K562 (cell line): ENCODE results near the gene PPP6R3. TPM values are rescaled to one million over a fixed set of nuclear protein-coding genes. Genes with fewer than 3 reads are reported as not detected.

Experiments
- ATAC-seq: fragments of 200-7000 bp; cut with Tn5 transposase; 3 replicates; pipeline ENCODE4 v1.9.1; 2020; ENCODE audit warnings: moderate library complexity
- BruUV-seq: library from RNA; stranded (reverse); fragments of 400-500 nt; replicated peaks from 2 replicates; lab custom pipeline; 2021; lab: Mats Ljungman, UMichigan
- CTCF ChIA-PET: fragments of 300-600 bp; formaldehyde crosslinking; extraction: SDS; loops from one replicate; lab custom pipeline; 2021; ENCODE audit warnings: low intra/inter-chr PET ratio; lab: Yijun Ruan, JAX
- POLR2A ChIA-PET: fragments of 300-600, 350-650 bp; sonication (Branson Sonifier 250); formaldehyde crosslinking; extraction: SDS; loops from one replicate; lab custom pipeline; 2021; ENCODE audit warnings: antibody characterized with exemption, inconsistent platforms; lab: Yijun Ruan, JAX
- DNase-seq, 4 experiments: peaks; one replicate each; pipeline versions ENCODE4 v3.0.0 to v3.0.0-alpha.2; 2011 to 2018; ENCODE audit warnings: low spot score in 3 of 4, mixed read lengths in 3 of 4; ENCODE audit errors: extremely low read depth in 1 of 4
- FAIRE-seq: peaks from 2 replicates; lab custom pipeline; 2011; peaks lifted over from hg19 to GRCh38; lab: Jason Lieb, UNC
- H2AFZ ChIP-seq: 2 replicates; pipeline ENCODE4 v1.6.0; 2011; ENCODE audit warnings: low read depth, low read length, control low read depth, inconsistent platforms
- H3K27ac ChIP-seq: fragments of 200-600 bp; 3 replicates; pipeline ENCODE4 v1.8.0; 2011; ENCODE audit warnings: low read depth, mild to moderate bottlenecking, control low read depth, inconsistent platforms, low read length, moderate library complexity, mixed read lengths; ENCODE audit errors: extremely low read depth
- H3K27me3 ChIP-seq, 2 experiments: fragments of 300-600 bp in 1 of 2; 2 replicates in 1 of 2; 3 replicates in 1 of 2; pipeline versions ENCODE4 v1.6.0 to v1.8.0; 2011; ENCODE audit warnings: inconsistent platforms in 2 of 2, low read length in 2 of 2, mild to moderate bottlenecking in 1 of 2, mixed read lengths in 1 of 2, moderate library complexity in 1 of 2; ENCODE audit not compliant: control insufficient read depth in 2 of 2, insufficient read depth in 2 of 2
- H3K36me3 ChIP-seq: fragments of 300-600 bp; 3 replicates; pipeline ENCODE4 v1.8.0; 2011; ENCODE audit warnings: mild to moderate bottlenecking, low read length, inconsistent platforms; ENCODE audit not compliant: control insufficient read depth, insufficient read depth
- H3K4me1 ChIP-seq, 2 experiments: fragments of 200-600 bp in 1 of 2; replicated peaks in 1 of 2; 2 replicates in 1 of 2; 3 replicates in 1 of 2; pipeline versions ENCODE4 v1.5.1 to v1.8.0; 2011; ENCODE audit warnings: inconsistent platforms in 2 of 2, low read length in 2 of 2, mild to moderate bottlenecking in 1 of 2, mixed read lengths in 1 of 2, moderate library complexity in 1 of 2; ENCODE audit not compliant: control insufficient read depth in 2 of 2, insufficient read depth in 2 of 2
- H3K4me2 ChIP-seq: 2 replicates; pipeline ENCODE4 v1.6.1; 2011; ENCODE audit warnings: low read length, control low read depth, inconsistent platforms, mixed read lengths; ENCODE audit not compliant: insufficient read depth
- H3K4me3 ChIP-seq: fragments of 200-600 bp; sonication (generic), shearing (Covaris generic); 2 replicates; pipeline ENCODE4 v1.5.1; 2016; ENCODE audit warnings: control low read depth, inconsistent platforms
- H3K79me2 ChIP-seq: fragments of 200-600 bp; 3 replicates; pipeline ENCODE4 v1.8.0; 2011; ENCODE audit warnings: low read length, inconsistent platforms; ENCODE audit not compliant: control insufficient read depth, insufficient read depth
- H3K9ac ChIP-seq, 2 experiments: 2 replicates each; pipeline versions ENCODE4 v1.6.0 to v1.6.1; 2011; ENCODE audit warnings: low read depth in 2 of 2, low read length in 2 of 2, control low read depth in 1 of 2, inconsistent platforms in 1 of 2, mild to moderate bottlenecking in 1 of 2, mixed read lengths in 1 of 2; ENCODE audit not compliant: insufficient read depth in 1 of 2
- H3K9me1 ChIP-seq: one replicate; pipeline ENCODE4 v1.6.0; 2011; ENCODE audit warnings: inconsistent platforms, mild to moderate bottlenecking, low read length, moderate library complexity; ENCODE audit not compliant: control insufficient read depth, insufficient read depth
- H3K9me3 ChIP-seq: replicated peaks from 2 replicates; pipeline ENCODE4 v1.5.1; 2011; ENCODE audit warnings: low read depth, low read length, inconsistent platforms; ENCODE audit not compliant: control insufficient read depth, insufficient read depth
- H4K20me1 ChIP-seq: replicated peaks from 2 replicates; pipeline ENCODE4 v1.6.1; 2011; ENCODE audit warnings: low read length, inconsistent platforms, mixed read lengths; ENCODE audit not compliant: control insufficient read depth, insufficient read depth
- BCOR ChIP-seq: fragments of 450-650 bp; IDR thresholded peaks from 2 replicates; pipeline ENCODE4 v1.6.1; 2016
- CBFA2T2 ChIP-seq: fragments of 450-650 bp; conservative IDR thresholded peaks from 2 replicates; pipeline ENCODE4 v1.6.1; 2017; ENCODE audit warnings: mild to moderate bottlenecking
- DNMT1 ChIP-seq: fragments of 450-650 bp; IDR thresholded peaks from 2 replicates; pipeline ENCODE4 v1.6.1; 2016; ENCODE audit warnings: antibody characterized with exemption, mild to moderate bottlenecking
- E2F3 ChIP-seq: fragments of 250-450 bp; sonication (Bioruptor Pico); IDR thresholded peaks from 2 replicates; pipeline ENCODE4 v1.4.0; 2020; ENCODE audit warnings: mild to moderate bottlenecking
- GABPA ChIP-seq: fragments of 200-800 bp; sonication (Bioruptor generic); conservative IDR thresholded peaks from 2 replicates; pipeline ENCODE4 v1.6.1; 2016; ENCODE audit warnings: low read depth, missing genetic modification characterization, missing compliant biosample characterization
- IFI16 ChIP-seq: fragments of 250-450 bp; sonication (Bioruptor Pico); IDR thresholded peaks from 2 replicates; pipeline ENCODE4 v2.1.2; 2022; ENCODE audit warnings: mild to moderate bottlenecking, inconsistent platforms
- KDM4B ChIP-seq, 2 experiments: fragments of 450-650 bp in 1 of 2; sonication (generic) in 1 of 2; IDR thresholded peaks; 2 replicates each; pipeline ENCODE4 v1.6.1; 2016 to 2017; ENCODE audit warnings: borderline replicate concordance in 2 of 2, antibody characterized with exemption in 1 of 2, low read depth in 1 of 2, mild to moderate bottlenecking in 1 of 2
- MTA1 ChIP-seq: fragments of 450-650 bp; IDR thresholded peaks from 2 replicates; pipeline ENCODE4 v1.6.1; 2017; ENCODE audit warnings: borderline replicate concordance
- POLR2AphosphoS2 ChIP-seq: IDR thresholded peaks from 2 replicates; pipeline ENCODE4 v1.6.1; 2012; ENCODE audit warnings: low read length, improper control_type of control experiment
- SIRT6 ChIP-seq: IDR thresholded peaks from one replicate; pipeline ENCODE4 v1.6.1; 2012; ENCODE audit warnings: low read depth, mild to moderate bottlenecking, control low read depth, inconsistent platforms, low read length, moderate library complexity
- SREBF2 ChIP-seq: sonication (generic); formaldehyde crosslinking; IDR thresholded peaks from 2 replicates; pipeline ENCODE4 v1.4.0; 2020; ENCODE audit warnings: mild to moderate bottlenecking, missing genetic modification reagents
- ZNF395 ChIP-seq: fragments of 200-800 bp; sonication (Bioruptor generic); IDR thresholded peaks from 2 replicates; pipeline ENCODE4 v1.6.1; 2017; ENCODE audit warnings: missing genetic modification characterization, missing compliant biosample characterization
- ZNF407 ChIP-seq: fragments of 450-650 bp; IDR thresholded peaks from 2 replicates; pipeline ENCODE4 v1.6.1; 2016; ENCODE audit warnings: low read depth
- WGBS: fragments of 100-300 bp; shearing (Covaris generic); methylation state at CpG from one replicate; pipeline ENCODE4 v1.1.6; 2016; ENCODE audit warnings: low coverage, mixed read lengths; ENCODE audit not compliant: insufficient coverage; ENCODE audit errors: missing lambda C conversion rate; 5-methylcytosine and 5-hydroxymethylcytosine counted together
- in situ Hi-C: fragments of 300-500 bp; cut with MboI; formaldehyde crosslinking; loops from 4 replicates; pipeline ENCODE4 v1.15.0; 2018; ENCODE audit warnings: inconsistent platforms, mixed read lengths
- intact Hi-C: fragments of 100-400 bp; cut with micrococcal nuclease; formaldehyde crosslinking; loops from 2 replicates; pipeline ENCODE4 v1.14.2; 2022
- polyA plus RNA-seq, 8 experiments: library from polyadenylated mRNA; depleted of rRNA in 4 of 8; stranded (reverse) in 5 of 8; unstranded in 3 of 8; fragments of >200 nt; fragmentation: Nextera tagmentation in 2 of 8; fragmentation: Illumina TruSeq in 1 of 8; extraction: Ambion mirVana in 2 of 8; extraction: Trizol in 1 of 8; gene quantifications; 2 replicates each; pipeline versions ENCODE4 v1.2.1 to v1.2.3, GENCODE V29; 2011 to 2014; ENCODE audit warnings: inconsistent platforms in 1 of 8, missing spikeins in 1 of 8
- total RNA-seq, 7 experiments: library from RNA; depleted of rRNA in 6 of 7; stranded (reverse); fragments of >200 nt in 6 of 7; fragmentation: Illumina TruSeq in 2 of 7; extraction: Trizol in 2 of 7; gene quantifications; 2 replicates each; pipeline versions ENCODE4 v1.2.1 to v1.2.3, GENCODE V29; 2011 to 2021; ENCODE audit warnings: low replicate concordance in 1 of 7

Gene PPP6R3
- total and polyA plus RNA-seq, 9 of the 15 experiments (the other 6 are each of a cell fraction or from before 2014, with no cell fraction given), result 20.3 to 117 (median 80.6) TPM

GRCh38 chr11:68550485-68550817, 89.9 kb downstream of the PPP6R3 start:
- no peak overlapping the region for H3K4me3 ChIP-seq
- 0 out of 5 replicates have a peak, but pooled peaks cover 0 to 3% of the 10 kb centered on the region in 2 experiments for H3K4me1 ChIP-seq
- no peaks in the 10 kb centered on the region; the same call in 1 of the 2 replicates for H4K20me1 ChIP-seq
- in situ Hi-C loops, result no loop called here
- H3K79me2 ChIP-seq, result peaks cover 17% of the 10 kb centered on the region; the same call in 1 of the 3 replicates
- H3K4me2 ChIP-seq, result no peak overlapping the region
- H3K36me3 ChIP-seq, result peaks cover 95% of the 10 kb centered on the region
- TF ChIP-seq DNMT1 (no peak), KDM4B (IDR thresholded peaks at IDR 0.05; ENCODE audit: borderline replicate concordance in 2 of 2, low read depth in 1 of 2) (no peak), ZNF407 (no peak), BCOR (no peak), MTA1 (no peak), CBFA2T2 (no peak), IFI16 (CRISPR knock-in tag) (no peak), GABPA (tag) (no peak), POLR2AphosphoS2 (no peak), ZNF395 (CRISPR knock-in tag) (no peak), SREBF2 (CRISPR knock-in tag) (no peak), SIRT6 (no peak), E2F3 (CRISPR knock-in tag) (no peak)
- TF ChIP-seq, all 486 proteins: peak for 0
- BruUV-seq, result no TSS peak
- CTCF ChIA-PET, result no interaction called here
- Histone ChIP-seq H2AFZ (no peak overlapping the region), H3K9me1 (no peaks in the 10 kb centered on the region), H3K9ac (no peak overlapping the region), H3K9me3 (no peaks in the 10 kb centered on the region), H3K27me3 (no peaks in the 10 kb centered on the region), H3K27ac (no peak overlapping the region)
- intact Hi-C loops, result no loop called here
- no peak for DNase-seq
- POLR2A ChIA-PET, result interaction anchor here (0.6 to 1.2 kb wide), 2 partner anchors 13 to 36 kb away, joined by 3 to 4 read pairs; no protein-coding TSS in a partner anchor
- ATAC-seq, result no peak
- FAIRE-seq, result no peak
- WGBS, result 76% methylated on average over 4 of the region's 4 CpGs
